Esophagus squamous epithelium (tissue), 4 donors: Measurements from ENCODE around the gene ASIP.

Source experiments
- POLR2A ChIP-seq, 4 donors: fragments of 450-650 bp; IDR thresholded peaks; one replicate each; pipeline ENCODE4 v1.6.1; 2017; ENCODE audit warnings: antibody characterized with exemption in 4 of 4, mild to moderate bottlenecking in 4 of 4, moderate library complexity in 3 of 4
- TF ChIP-seq, protein P1 (sequence below), 6 experiments: fragments of 450-650 bp in 4 of 6; fragments of 200-600 bp in 2 of 6; sonication (generic) in 2 of 6; IDR thresholded peaks; one replicate each; pipeline ENCODE4 v1.5.1; 2016 to 2019; ENCODE audit warnings: antibody characterized with exemption in 6 of 6, mild to moderate bottlenecking in 4 of 6, moderate library complexity in 4 of 6

DNA sequence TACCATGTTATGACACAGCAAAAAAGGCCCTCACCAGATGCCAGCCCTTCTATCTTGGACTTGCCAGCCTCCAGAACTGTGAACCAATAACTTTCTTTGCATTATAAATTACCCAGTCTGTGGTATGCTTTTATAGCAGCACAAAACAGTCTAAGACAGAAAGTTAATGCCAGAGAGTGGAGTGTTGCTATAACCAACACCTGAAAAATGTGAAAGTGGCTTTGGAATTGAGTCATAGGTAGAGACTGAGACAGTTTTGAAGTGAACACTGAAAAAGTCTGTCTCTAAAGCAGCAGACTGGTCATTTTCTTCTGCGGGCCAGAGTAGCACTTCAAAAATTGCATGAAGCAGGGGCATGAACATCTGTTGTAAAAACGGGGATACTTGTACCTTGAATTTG, 28.0 kb upstream of the ASIP start:
- TF ChIP-seq, protein P1, sequence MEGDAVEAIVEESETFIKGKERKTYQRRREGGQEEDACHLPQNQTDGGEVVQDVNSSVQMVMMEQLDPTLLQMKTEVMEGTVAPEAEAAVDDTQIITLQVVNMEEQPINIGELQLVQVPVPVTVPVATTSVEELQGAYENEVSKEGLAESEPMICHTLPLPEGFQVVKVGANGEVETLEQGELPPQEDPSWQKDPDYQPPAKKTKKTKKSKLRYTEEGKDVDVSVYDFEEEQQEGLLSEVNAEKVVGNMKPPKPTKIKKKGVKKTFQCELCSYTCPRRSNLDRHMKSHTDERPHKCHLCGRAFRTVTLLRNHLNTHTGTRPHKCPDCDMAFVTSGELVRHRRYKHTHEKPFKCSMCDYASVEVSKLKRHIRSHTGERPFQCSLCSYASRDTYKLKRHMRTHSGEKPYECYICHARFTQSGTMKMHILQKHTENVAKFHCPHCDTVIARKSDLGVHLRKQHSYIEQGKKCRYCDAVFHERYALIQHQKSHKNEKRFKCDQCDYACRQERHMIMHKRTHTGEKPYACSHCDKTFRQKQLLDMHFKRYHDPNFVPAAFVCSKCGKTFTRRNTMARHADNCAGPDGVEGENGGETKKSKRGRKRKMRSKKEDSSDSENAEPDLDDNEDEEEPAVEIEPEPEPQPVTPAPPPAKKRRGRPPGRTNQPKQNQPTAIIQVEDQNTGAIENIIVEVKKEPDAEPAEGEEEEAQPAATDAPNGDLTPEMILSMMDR (IDR thresholded peaks at IDR 0.05) = no peak
- no peak for TF ChIP-seq POLR2A (IDR thresholded peaks at IDR 0.05)
